ENCODE data around the gene C3orf62. TPM values are rescaled to one million over a fixed set of nuclear protein-coding genes. Genes with fewer than 3 reads are reported as not detected.

Gene C3orf62
- total RNA-seq, 1 experiment from 2014 or later, result 5.9 TPM

- ChIA-PET RAD21 (ENCODE audit: low non-redundant PET in 1 of 2, low total read pairs in 2 of 2, uncharacterized antibody in 2 of 2, unreplicated experiment in 2 of 2) (no interaction called here), POLR2A (no interaction called here), CTCF (no interaction called here)
- DNase-seq (ENCODE audit: low read depth, low spot score) (no peak), ATAC-seq (no peak)
- Histone ChIP-seq H4K20me1 (ENCODE audit: insufficient read depth) (no peaks in the 10 kb centered on the region), H3K4me1 (ENCODE audit: control insufficient read depth in 1 of 2, insufficient read depth in 2 of 2, low read length in 2 of 2) (no peaks in the 10 kb centered on the region), H3K9ac (ENCODE audit: low read length) (no peak overlapping the region), H3K27me3 (ENCODE audit: insufficient read depth, low read length) (no peaks in the 10 kb centered on the region), H3K9me3 (ENCODE audit: control insufficient read depth in 1 of 2, insufficient read depth in 1 of 2, low read depth in 1 of 2, low read length in 2 of 2) (no peaks in the 10 kb centered on the region), H3K27ac (ENCODE audit: low read depth, low read length) (no peak overlapping the region), H3K36me3 (ENCODE audit: control insufficient read depth in 1 of 2, insufficient read depth in 2 of 2, low read length in 2 of 2) (peaks cover 32 to 44% of the 10 kb centered on the region in 2 experiments), H3K9me2 (ENCODE audit: insufficient read depth) (no peaks in the 10 kb centered on the region), H3K4me3 (replicated peaks in 1 of 2; ENCODE audit: low read depth in 1 of 2, low read length in 2 of 2) (no peak overlapping the region), H3K79me2 (ENCODE audit: insufficient read depth, low read length) (peaks cover 12% of the 10 kb centered on the region), H3K4me2 (ENCODE audit: low read length) (no peak overlapping the region), H2AFZ (ENCODE audit: low read depth, low read length, poor library complexity, severe bottlenecking) (no peak overlapping the region)
- TF ChIP-seq EZH2 (IDR thresholded peaks at IDR 0.05) (no peak), CBX3 (IDR thresholded peaks at IDR 0.05; ENCODE audit: low read depth) (no peak), TCF7L2 (IDR thresholded peaks at IDR 0.05; ENCODE audit: borderline replicate concordance, extremely low read depth, insufficient read depth, insufficient read length) (no peak), SP1 (IDR thresholded peaks at IDR 0.05; ENCODE audit: low read depth) (no peak), ZNF274 (IDR thresholded peaks at IDR 0.05; ENCODE audit: low read depth, low read length) (no peak), YY1 (IDR thresholded peaks at IDR 0.05; ENCODE audit: extremely low read depth, insufficient replicate concordance, low read depth, low read length) (no peak), JUND (IDR thresholded peaks at IDR 0.05) (no peak)
- BruUV-seq (replicated peaks), result no TSS peak
- intact Hi-C loops (cut with micrococcal nuclease), result loop anchor here (5.0 kb wide), 1 partner anchor 123 kb away; no protein-coding TSS in a partner anchor
Observed at GRCh38 chr3:49324768-49325167, 47.7 kb upstream of the C3orf62 start.

- Histone ChIP-seq H3K4me1 (ENCODE audit: control insufficient read depth in 1 of 2, insufficient read depth in 2 of 2, low read length in 2 of 2) (no peaks in the 10 kb centered on the region), H4K20me1 (ENCODE audit: insufficient read depth) (no peaks in the 10 kb centered on the region), H3K9me3 (ENCODE audit: control insufficient read depth in 1 of 2, insufficient read depth in 1 of 2, low read depth in 1 of 2, low read length in 2 of 2) (no peaks in the 10 kb centered on the region), H3K4me3 (replicated peaks in 1 of 2; ENCODE audit: low read depth in 1 of 2, low read length in 2 of 2) (no peak overlapping the region), H3K36me3 (ENCODE audit: control insufficient read depth in 1 of 2, insufficient read depth in 2 of 2, low read length in 2 of 2) (peaks cover 19 to 22% of the 10 kb centered on the region in 2 experiments; a peak in 3 of 4 replicates), H3K9me2 (ENCODE audit: insufficient read depth) (no peaks in the 10 kb centered on the region), H2AFZ (ENCODE audit: low read depth, low read length, poor library complexity, severe bottlenecking) (no peak overlapping the region), H3K9ac (ENCODE audit: low read length) (no peak overlapping the region), H3K27me3 (ENCODE audit: insufficient read depth, low read length) (no peaks in the 10 kb centered on the region), H3K79me2 (ENCODE audit: insufficient read depth, low read length) (no peaks in the 10 kb centered on the region), H3K27ac (ENCODE audit: low read depth, low read length) (no peak overlapping the region), H3K4me2 (ENCODE audit: low read length) (no peak overlapping the region)
- ChIA-PET CTCF (interaction anchor here (1.1 kb wide), 1 partner anchor 132 kb away, joined by 3 read pairs; no protein-coding TSS in a partner anchor), POLR2A (interaction anchor here (0.8 kb wide), 1 partner anchor 23 kb away, joined by 3 read pairs; the partner anchor contains the start of gene USP4), RAD21 (ENCODE audit: low non-redundant PET in 1 of 2, low total read pairs in 2 of 2, uncharacterized antibody in 2 of 2, unreplicated experiment in 2 of 2) (no interaction called here)
- no TSS peak for BruUV-seq (replicated peaks)
- DNase-seq (ENCODE audit: low read depth, low spot score) (no peak), ATAC-seq (no peak)
- TF ChIP-seq JUND (IDR thresholded peaks at IDR 0.05) (no peak), POLR2AphosphoS5 (IDR thresholded peaks at IDR 0.05; ENCODE audit: low read depth, low read length) (no peak), EZH2 (IDR thresholded peaks at IDR 0.05) (no peak), EGR1 (IDR thresholded peaks at IDR 0.05; ENCODE audit: low read depth) (no peak), SP1 (IDR thresholded peaks at IDR 0.05; ENCODE audit: low read depth) (no peak), CTCF (IDR thresholded peaks at IDR 0.05 in 2 of 3, conservative IDR thresholded peaks at IDR 0.05 in 1 of 3; ENCODE audit: borderline replicate concordance in 1 of 3, insufficient read depth in 1 of 3, low read depth in 2 of 3, low read length in 2 of 3) (no peak), FOSL1 (IDR thresholded peaks at IDR 0.05; ENCODE audit: low read depth) (no peak)
- intact Hi-C loops (cut with micrococcal nuclease), result no loop called here
Observed at GRCh38 chr3:49316696-49317457, 39.8 kb upstream of the C3orf62 start.
